ENCODE data around the gene OR2T2. TPM values are rescaled to one million over a fixed set of nuclear protein-coding genes. Genes with fewer than 3 reads are reported as not detected.

OR2T2 gene
- 0.06 TPM for total RNA-seq

GRCh38 chr1:248445399-248445798 is at the start of gene OR2T2:
Gene OR2T2, plus strand, starts transcription at chr1:248445637. Its CDS starts 7,161 bp downstream, at chr1:248452798.

GRCh38 chr1:248402748-248403147 is 42.7 kb upstream of the OR2T2 start, which contains the start of gene OR2T1:
Gene OR2T1, plus strand, starts transcription at chr1:248403048. Its CDS starts 3,100 bp downstream, at chr1:248406148.

GRCh38 chr1:248473051-248473450 is 27.6 kb downstream of the OR2T2 start, which contains the start of gene OR2T3:
Gene OR2T3, plus strand, starts transcription at chr1:248473351. Its CDS starts 0 bp downstream, at chr1:248473351.

GRCh38 chr1:248488289-248488688 is 42.9 kb downstream of the OR2T2 start, which contains the start of gene OR2T5:
Gene OR2T5, plus strand, starts transcription at chr1:248488589. Its CDS starts 0 bp downstream, at chr1:248488589.

Other genes starting within 250 kb of the OR2T2 start
- gene OR2M3, start 248.4 kb upstream of the OR2T2 start, total RNA-seq, result not detected
- gene OR2M4, start 214.2 kb upstream of the OR2T2 start, total RNA-seq, result not detected
- not detected for gene OR2T33, start 167.7 kb upstream of the OR2T2 start, total RNA-seq
- not detected for gene OR2T12, start 142.2 kb upstream of the OR2T2 start, total RNA-seq
- not detected for gene OR2M7, start 121.1 kb upstream of the OR2T2 start, total RNA-seq
- not detected for gene OR14C36, start 96.9 kb upstream of the OR2T2 start, total RNA-seq
- not detected for gene OR2T4, start 84.0 kb upstream of the OR2T2 start, total RNA-seq
- not detected for gene OR2T6, start 69.9 kb upstream of the OR2T2 start, total RNA-seq
- not detected for gene OR2T1, start 42.6 kb upstream of the OR2T2 start, total RNA-seq
- not detected for gene OR2T3, start 27.7 kb downstream of the OR2T2 start, total RNA-seq
- 0.06 TPM for gene OR2T5, start 43.0 kb downstream of the OR2T2 start, total RNA-seq
- gene OR2G6, start 62.4 kb downstream of the OR2T2 start, total RNA-seq, result not detected
- gene OR2T29, start 117.1 kb downstream of the OR2T2 start, total RNA-seq, result not detected
- gene OR2T34, start 129.1 kb downstream of the OR2T2 start, total RNA-seq, result not detected
- not detected for gene OR2T10, start 152.1 kb downstream of the OR2T2 start, total RNA-seq
- 0.06 TPM for gene OR2T11, start 189.5 kb downstream of the OR2T2 start, total RNA-seq
- gene OR2T35, start 199.6 kb downstream of the OR2T2 start, total RNA-seq, result not detected
- not detected for gene OR2T27, start 209.9 kb downstream of the OR2T2 start, total RNA-seq